Activated T-cell treated with anti-CD3 and anti-CD28 coated beads for 4 hours (primary cell): ENCODE measurements around the gene BAZ1A.
"Not testable (repeated sequence)": the region's sequence is repeated elsewhere in the genome, so short reads cannot be mapped to it uniquely, and the experiment has no call there.

Experiments
- DNase-seq: peaks from one replicate; pipeline ENCODE4 v3.0.0-alpha.2; 2020

BAZ1A gene

GRCh38 chr14:34782031-34782430 is 93.1 kb downstream of the BAZ1A start:
- DNase-seq, result no peak

- no peak for DNase-seq
These were observed 93.9 kb downstream of the BAZ1A start for GRCh38 chr14:34781242-34781641.

GRCh38 chr14:34780646-34781045 is 94.5 kb downstream of the BAZ1A start:
- DNase-seq, result no peak

GRCh38 chr14:34778744-34779143 is 96.4 kb downstream of the BAZ1A start:
- DNase-seq, result no peak

GRCh38 chr14:34776611-34777010 is 98.5 kb downstream of the BAZ1A start:
- DNase-seq, result no peak

GRCh38 chr14:34775922-34776321 is 99.2 kb downstream of the BAZ1A start:
- no peak for DNase-seq

GRCh38 chr14:34775342-34775741 is 99.8 kb downstream of the BAZ1A start:
- no peak for DNase-seq

GRCh38 chr14:34770901-34771300 is 104.3 kb downstream of the BAZ1A start:
- no peak for DNase-seq

GRCh38 chr14:34766606-34767005 is 108.6 kb downstream of the BAZ1A start:
- DNase-seq, result no peak

GRCh38 chr14:34766060-34766459 is 109.1 kb downstream of the BAZ1A start:
- DNase-seq, result no peak

- no peak for DNase-seq
These were observed 119.9 kb downstream of the BAZ1A start for GRCh38 chr14:34755215-34755614.

GRCh38 chr14:34754687-34755086 is 120.5 kb downstream of the BAZ1A start:
- no peak for DNase-seq

GRCh38 chr14:34750670-34751069 is 124.5 kb downstream of the BAZ1A start:
- DNase-seq, result no peak

- DNase-seq, result no peak
These were observed 124.9 kb downstream of the BAZ1A start for GRCh38 chr14:34750233-34750632.

- DNase-seq, result no peak
These were observed 125.8 kb downstream of the BAZ1A start for GRCh38 chr14:34749408-34749807.

GRCh38 chr14:34742270-34743115 is 132.7 kb downstream of the BAZ1A start:
- no peak for DNase-seq

- DNase-seq, result no peak
These were observed 133.3 kb downstream of the BAZ1A start for GRCh38 chr14:34741840-34742239.

GRCh38 chr14:34740139-34740538 is 135.0 kb downstream of the BAZ1A start:
- DNase-seq, result not testable (repeated sequence)

GRCh38 chr14:34737079-34737478 is 138.1 kb downstream of the BAZ1A start:
- not testable (repeated sequence) for DNase-seq

- no peak for DNase-seq
These were observed 141.9 kb downstream of the BAZ1A start for GRCh38 chr14:34733245-34733644.

- no peak for DNase-seq
These were observed 142.4 kb downstream of the BAZ1A start for GRCh38 chr14:34732802-34733201.

GRCh38 chr14:34723867-34724266 is 151.3 kb downstream of the BAZ1A start:
- no peak for DNase-seq

- DNase-seq, result peak; percentile 12
These were observed 152.2 kb downstream of the BAZ1A start for GRCh38 chr14:34722723-34723545.

GRCh38 chr14:34721129-34721528 is 154.0 kb downstream of the BAZ1A start:
- DNase-seq, result no peak
